WTC11 (cell line): ENCODE data around the gene LYL1.

Experiments used
- ATF2 ChIP-seq: sonication (generic); formaldehyde crosslinking; IDR thresholded peaks from 2 replicates; pipeline ENCODE4 v1.8.1; 2022; ENCODE audit warnings: low read depth, missing genetic modification reagents, borderline replicate concordance
- ATF3 ChIP-seq: sonication (generic); formaldehyde crosslinking; conservative IDR thresholded peaks from 2 replicates; pipeline ENCODE4 v1.8.1; 2022; ENCODE audit warnings: mild to moderate bottlenecking, missing genetic modification reagents
- ATF6 ChIP-seq: sonication (generic); formaldehyde crosslinking; IDR thresholded peaks from 2 replicates; pipeline ENCODE4 v1.8.1; 2023; ENCODE audit warnings: mild to moderate bottlenecking, missing genetic modification reagents
- CTCF ChIP-seq: fragments of 200-600 bp; IDR thresholded peaks from 2 replicates; pipeline ENCODE4 v1.8.0; 2022; ENCODE audit warnings: antibody characterized with exemption
- MAX ChIP-seq: sonication (generic); formaldehyde crosslinking; IDR thresholded peaks from 2 replicates; pipeline ENCODE4 v1.8.0; 2022; ENCODE audit warnings: mild to moderate bottlenecking, missing genetic modification reagents
- MXD4 ChIP-seq: fragments of 250-450 bp; sonication (Bioruptor Pico); IDR thresholded peaks from 2 replicates; pipeline ENCODE4 v1.8.0; 2021; ENCODE audit warnings: mild to moderate bottlenecking, moderate library complexity, borderline replicate concordance
- ZNF121 ChIP-seq: sonication (generic); formaldehyde crosslinking; IDR thresholded peaks from 2 replicates; pipeline ENCODE4 v1.8.0; 2023; ENCODE audit warnings: missing genetic modification reagents

GRCh38 chr19:13056052-13056660, 46.5 kb downstream of the LYL1 start:
- TF ChIP-seq MXD4 (no peak), ATF3 (CRISPR knock-in tag) (no peak), CTCF (no peak), ZNF121 (CRISPR knock-in tag) (no peak), MAX (no peak), ATF2 (CRISPR knock-in tag) (no peak), ATF6 (no peak)
